Lower lobe of right lung (tissue), 2 donors: ENCODE data around the gene LYRM2. TPM values are rescaled to one million over a fixed set of nuclear protein-coding genes. Genes with fewer than 3 reads are reported as not detected.

Experiments used
- ATAC-seq, 2 donors: fragments of 200-7000 bp; cut with Tn5 transposase; one replicate each; pipeline ENCODE4 v1.9.1; 2020 to 2022; ENCODE audit warnings: mild to moderate bottlenecking in 2 of 2, moderate library complexity in 2 of 2
- DNase-seq: peaks from one replicate; pipeline ENCODE4 v3.0.0-alpha.2; 2020
- H3K27ac ChIP-seq: fragments of 200-600 bp; one replicate; pipeline ENCODE4 v1.8.0; 2022
- H3K27me3 ChIP-seq: fragments of 200-600 bp; one replicate; pipeline ENCODE4 v1.8.0; 2022; ENCODE audit warnings: low read depth
- H3K36me3 ChIP-seq: fragments of 200-600 bp; one replicate; pipeline ENCODE4 v1.8.0; 2022; ENCODE audit warnings: mild to moderate bottlenecking
- H3K4me1 ChIP-seq: fragments of 200-600 bp; one replicate; pipeline ENCODE4 v1.8.0; 2022
- H3K4me3 ChIP-seq: fragments of 200-600 bp; one replicate; pipeline ENCODE4 v1.8.0; 2022; ENCODE audit warnings: mild to moderate bottlenecking
- H3K9me3 ChIP-seq: fragments of 200-600 bp; one replicate; pipeline ENCODE4 v1.8.0; 2022
- CTCF ChIP-seq: fragments of 200-600 bp; IDR thresholded peaks from one replicate; pipeline ENCODE4 v1.8.0; 2022; ENCODE audit warnings: antibody characterized with exemption, mild to moderate bottlenecking
- intact Hi-C: fragments of 100-400 bp; cut with DNase I; formaldehyde crosslinking; loops from one replicate; pipeline ENCODE4 v1.11.0; 2022
- total RNA-seq: library from RNA; stranded (reverse); fragmentation: NEBNext Ultra II Directional; extraction: Animal tissue kit (Norgen Biotek cat#: 25700); gene quantifications from one replicate; pipeline ENCODE4 v1.2.1, GENCODE V29; 2021
- donor health status: DM: no; HTN: yes; CAD: no; lungs with severe emphysema.

The LYRM2 gene
- total RNA-seq, 1 donor from 2014 or later: 35.5 TPM

GRCh38 chr6:89555031-89555430 lies 83.5 kb downstream of the LYRM2 start:
- Histone ChIP-seq H3K27ac (no peak overlapping the region), H3K36me3 (no peaks in the 10 kb centered on the region), H3K4me1 (no peaks in the 10 kb centered on the region), H3K4me3 (no peak overlapping the region), H3K9me3 (no peaks in the 10 kb centered on the region), H3K27me3 (no peaks in the 10 kb centered on the region)
- DNase-seq (no peak), ATAC-seq (no peak)
- TF ChIP-seq CTCF: no peak
- intact Hi-C loops: no loop called here

- Histone ChIP-seq H3K27ac (no peak overlapping the region), H3K36me3 (no peaks in the 10 kb centered on the region), H3K27me3 (no peaks in the 10 kb centered on the region), H3K9me3 (no peaks in the 10 kb centered on the region), H3K4me1 (no peaks in the 10 kb centered on the region), H3K4me3 (no peak overlapping the region)
- DNase-seq (no peak), ATAC-seq (no peak)
- intact Hi-C loops: no loop called here
- TF ChIP-seq CTCF: no peak
These were observed 84.4 kb downstream of the LYRM2 start for GRCh38 chr6:89554106-89554505.

GRCh38 chr6:89553431-89553830 lies 85.1 kb downstream of the LYRM2 start:
- Histone ChIP-seq H3K27ac (no peak overlapping the region), H3K27me3 (no peaks in the 10 kb centered on the region), H3K9me3 (no peaks in the 10 kb centered on the region), H3K4me1 (no peaks in the 10 kb centered on the region), H3K4me3 (no peak overlapping the region), H3K36me3 (no peaks in the 10 kb centered on the region)
- DNase-seq: no peak
- TF ChIP-seq CTCF: no peak
- ATAC-seq: no peak
- intact Hi-C loops: no loop called here

DNA sequence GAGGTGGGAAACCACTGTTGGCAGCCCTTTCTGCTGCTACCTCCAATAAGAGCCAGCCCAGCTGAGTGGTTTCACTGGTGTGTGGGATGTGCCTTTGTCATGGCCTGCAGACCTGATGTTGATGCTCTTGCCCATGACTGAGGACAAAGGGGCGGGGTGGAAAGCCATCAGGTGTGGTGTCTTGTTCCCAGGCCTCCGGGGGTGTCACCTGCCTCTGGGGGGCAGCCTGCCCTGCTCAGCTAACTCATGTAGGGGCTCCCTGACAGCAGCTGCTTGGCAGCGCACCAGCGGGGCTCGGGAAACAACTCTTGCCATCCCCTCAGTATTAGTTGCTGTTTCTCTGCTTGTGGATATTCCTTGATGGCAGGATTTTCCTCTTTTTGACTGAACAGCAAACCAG lies 91.3 kb downstream of the LYRM2 start:
- no peak overlapping the region for H3K27ac ChIP-seq
- no peaks in the 10 kb centered on the region for H3K36me3 ChIP-seq
- no peaks in the 10 kb centered on the region for H3K4me1 ChIP-seq
- no peaks in the 10 kb centered on the region for H3K27me3 ChIP-seq
- no peaks in the 10 kb centered on the region for H3K9me3 ChIP-seq
- DNase-seq (no peak), ATAC-seq (peak in 1 of 2 donors; percentile 13)
- no peak for TF ChIP-seq CTCF
- intact Hi-C loops: no loop called here
- no peak overlapping the region for H3K4me3 ChIP-seq

DNA sequence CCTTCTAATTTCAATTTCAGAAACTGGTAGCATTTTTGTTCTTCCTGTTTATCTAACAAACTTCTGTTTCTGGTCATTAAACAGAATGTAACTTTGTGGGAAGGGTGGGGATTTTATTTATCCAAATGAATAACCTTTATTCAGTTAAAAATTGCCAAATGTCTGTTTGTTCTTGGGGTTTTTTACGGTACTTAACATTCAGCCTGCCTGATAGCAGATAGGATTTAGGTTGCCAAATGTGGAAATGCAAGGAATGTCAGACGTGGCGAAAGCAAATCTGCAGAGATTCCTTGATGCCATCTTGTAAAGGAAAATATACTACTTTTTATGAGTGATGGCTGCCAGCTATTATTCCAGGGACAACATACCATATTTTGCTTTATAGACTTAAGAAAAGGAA lies 95.7 kb downstream of the LYRM2 start:
- intact Hi-C loops: no loop called here
- ATAC-seq: peak in 1 of 2 donors; percentile 73
- H3K4me3 ChIP-seq: peak overlapping the region; percentile 12

More for the DNA sequence above, 95.7 kb downstream of the LYRM2 start:
- Histone ChIP-seq H3K36me3 (no peaks in the 10 kb centered on the region), H3K9me3 (no peaks in the 10 kb centered on the region), H3K4me1 (no peaks in the 10 kb centered on the region), H3K27ac (no peak overlapping the region), H3K27me3 (no peaks in the 10 kb centered on the region)
- no peak for TF ChIP-seq CTCF
- DNase-seq: no peak
